UCSD-AML1 (cell line): ENCODE results near the gene PAX9.
"Not testable (repeated sequence)": the region's sequence is repeated elsewhere in the genome, so short reads cannot be mapped to it uniquely, and the experiment has no call there.

ENCODE experiments used
- DNase-seq: peaks from one replicate; lab custom pipeline; 2025; ENCODE audit not compliant: unreplicated experiment; lab: John Stamatoyannopoulos, UW

PAX9 gene

GRCh38 chr14:36672095-36672494, 10.4 kb downstream of the PAX9 start:
- no peak for DNase-seq

- DNase-seq: no peak
Measured at GRCh38 chr14:36674659-36675058, 13.0 kb downstream of the PAX9 start.

GRCh38 chr14:36675581-36675980, 13.9 kb downstream of the PAX9 start:
- no peak for DNase-seq

- DNase-seq: no peak
Measured at GRCh38 chr14:36676236-36676635, 14.6 kb downstream of the PAX9 start.

GRCh38 chr14:36682338-36682737, 20.7 kb downstream of the PAX9 start:
- DNase-seq: no peak

- no peak for DNase-seq
Measured at GRCh38 chr14:36683083-36683724, 21.5 kb downstream of the PAX9 start.

GRCh38 chr14:36684946-36685345, 23.3 kb downstream of the PAX9 start:
- no peak for DNase-seq

- no peak for DNase-seq
Measured at GRCh38 chr14:36690311-36691040, 28.8 kb downstream of the PAX9 start.

GRCh38 chr14:36699420-36699819, 37.8 kb downstream of the PAX9 start:
- not testable (repeated sequence) for DNase-seq

- no peak for DNase-seq
Measured at GRCh38 chr14:36700651-36701050, 39.0 kb downstream of the PAX9 start.

GRCh38 chr14:36701132-36701531, 39.5 kb downstream of the PAX9 start:
- no peak for DNase-seq

- DNase-seq: no peak
Measured at GRCh38 chr14:36702474-36702873, 40.8 kb downstream of the PAX9 start.

- DNase-seq: no peak
Measured at GRCh38 chr14:36707570-36707969, 45.9 kb downstream of the PAX9 start.

GRCh38 chr14:36713960-36714703, 52.5 kb downstream of the PAX9 start:
- no peak for DNase-seq

- DNase-seq: no peak
Measured at GRCh38 chr14:36716614-36717184, 55.0 kb downstream of the PAX9 start.

GRCh38 chr14:36717363-36717762, 55.7 kb downstream of the PAX9 start:
- no peak for DNase-seq

- DNase-seq: no peak
Measured at GRCh38 chr14:36718216-36718615, 56.6 kb downstream of the PAX9 start.

- DNase-seq: no peak
Measured at GRCh38 chr14:36719823-36720222, 58.2 kb downstream of the PAX9 start.

GRCh38 chr14:36720657-36721056, 59.0 kb downstream of the PAX9 start:
- DNase-seq: no peak

GRCh38 chr14:36721877-36722276, 60.2 kb downstream of the PAX9 start:
- no peak for DNase-seq

- DNase-seq: no peak
Measured at GRCh38 chr14:36723530-36723929, 61.9 kb downstream of the PAX9 start.

GRCh38 chr14:36724162-36724561, 62.5 kb downstream of the PAX9 start:
- no peak for DNase-seq
